Mucosa of descending colon (tissue), 3 donors: Measurements from ENCODE around the gene GALNT4. TPM values are rescaled to one million over a fixed set of nuclear protein-coding genes. Genes with fewer than 3 reads are reported as not detected.

Source experiments
- ATAC-seq: fragments of 200-7000 bp; cut with Tn5 transposase; one replicate; pipeline ENCODE4 v1.9.1; 2020; ENCODE audit warnings: mild to moderate bottlenecking, moderate library complexity
- DNase-seq, 3 donors: peaks; one replicate each; pipeline ENCODE4 v3.0.0-alpha.2; 2020
- H3K36me3 ChIP-seq: fragments of 200-600 bp; one replicate; pipeline ENCODE4 v1.8.0; 2021; ENCODE audit warnings: low read depth, mild to moderate bottlenecking
- H3K4me1 ChIP-seq: fragments of 200-600 bp; one replicate; pipeline ENCODE4 v1.8.0; 2021; ENCODE audit warnings: low read depth, mild to moderate bottlenecking
- H3K4me3 ChIP-seq: fragments of 200-600 bp; one replicate; pipeline ENCODE4 v1.8.0; 2021; ENCODE audit warnings: mild to moderate bottlenecking
- H3K9me3 ChIP-seq: fragments of 200-600 bp; one replicate; pipeline ENCODE4 v1.8.0; 2021; ENCODE audit warnings: mild to moderate bottlenecking
- intact Hi-C, 2 donors: fragments of 100-400 bp; cut with DNase I in 1 of 2; cut with micrococcal nuclease in 1 of 2; formaldehyde crosslinking; loops; one replicate each; pipeline versions ENCODE4 v1.11.0 to v1.11.1; 2022; cut with DNase I, micrococcal nuclease
- long read RNA-seq, 2 donors: library from polyadenylated mRNA; unstranded; transcript quantifications; one replicate each; pipeline ENCODE4 v2.0.0, GENCODE V29; 2019 to 2021
- total RNA-seq, 3 donors: library from RNA; stranded (reverse); fragmentation: NEBNext Ultra II Directional in 2 of 3; extraction: Animal tissue kit (Norgen Biotek cat#: 25700) in 2 of 3; gene quantifications; one replicate each; pipeline versions ENCODE4 v1.2.1 to v1.2.4, GENCODE V29; 2021 to 2023
- TF ChIP-seq, protein P1 (sequence below): fragments of 200-600 bp; IDR thresholded peaks from one replicate; pipeline ENCODE4 v1.8.0; 2022; ENCODE audit warnings: antibody characterized with exemption, mild to moderate bottlenecking
- donor health status: DM: no; HTN: no; CAD: no; lungs with moderate emphysema.
- donor health status: DM: no; HTN: no; CAD: no.
- donor health status: DM: no; HTN: yes; CAD: no.

The GALNT4 gene
- total RNA-seq: 10 to 100 TPM; 19.3 to 49.6 (median 41.9) TPM
- long read RNA-seq, donor 1, full-length matches to known transcripts: 7 of 7 reads
- long read RNA-seq, donor 1, partial matches to known transcripts: 0 of 7 reads
- long read RNA-seq, donor 1, other reads (novel, unspliced or antisense): 0 of 7 reads
- long read RNA-seq, donor 2, full-length matches to known transcripts: 30 of 30 reads
- long read RNA-seq, donor 2, partial matches to known transcripts: 0 of 30 reads
- long read RNA-seq, donor 2, other reads (novel, unspliced or antisense): 0 of 30 reads

- DNase-seq: peak; percentile 91 to 93 (median 93)
- TF ChIP-seq, protein P1, sequence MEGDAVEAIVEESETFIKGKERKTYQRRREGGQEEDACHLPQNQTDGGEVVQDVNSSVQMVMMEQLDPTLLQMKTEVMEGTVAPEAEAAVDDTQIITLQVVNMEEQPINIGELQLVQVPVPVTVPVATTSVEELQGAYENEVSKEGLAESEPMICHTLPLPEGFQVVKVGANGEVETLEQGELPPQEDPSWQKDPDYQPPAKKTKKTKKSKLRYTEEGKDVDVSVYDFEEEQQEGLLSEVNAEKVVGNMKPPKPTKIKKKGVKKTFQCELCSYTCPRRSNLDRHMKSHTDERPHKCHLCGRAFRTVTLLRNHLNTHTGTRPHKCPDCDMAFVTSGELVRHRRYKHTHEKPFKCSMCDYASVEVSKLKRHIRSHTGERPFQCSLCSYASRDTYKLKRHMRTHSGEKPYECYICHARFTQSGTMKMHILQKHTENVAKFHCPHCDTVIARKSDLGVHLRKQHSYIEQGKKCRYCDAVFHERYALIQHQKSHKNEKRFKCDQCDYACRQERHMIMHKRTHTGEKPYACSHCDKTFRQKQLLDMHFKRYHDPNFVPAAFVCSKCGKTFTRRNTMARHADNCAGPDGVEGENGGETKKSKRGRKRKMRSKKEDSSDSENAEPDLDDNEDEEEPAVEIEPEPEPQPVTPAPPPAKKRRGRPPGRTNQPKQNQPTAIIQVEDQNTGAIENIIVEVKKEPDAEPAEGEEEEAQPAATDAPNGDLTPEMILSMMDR: peak; percentile 28
- Histone ChIP-seq H3K4me3 (peak within 1 kb of the TSS; percentile 82), H3K4me1 (peaks cover 14% of the 10 kb centered on the region), H3K9me3 (no peaks in the 10 kb centered on the region), H3K36me3 (no peaks in the 10 kb centered on the region)
- ATAC-seq: peak; percentile 88
- intact Hi-C loops: loop anchor here in 1 of 2 donors (10.0 kb wide), 2 partner anchors 50 to 470 kb away; no protein-coding TSS in a partner anchor
Measured at GRCh38 chr12:89524541-89525304, at the start of gene GALNT4. Gene GALNT4 (minus strand): TSS chr12:89524796. CDS start chr12:89524549, 247 bp downstream.

DNA sequence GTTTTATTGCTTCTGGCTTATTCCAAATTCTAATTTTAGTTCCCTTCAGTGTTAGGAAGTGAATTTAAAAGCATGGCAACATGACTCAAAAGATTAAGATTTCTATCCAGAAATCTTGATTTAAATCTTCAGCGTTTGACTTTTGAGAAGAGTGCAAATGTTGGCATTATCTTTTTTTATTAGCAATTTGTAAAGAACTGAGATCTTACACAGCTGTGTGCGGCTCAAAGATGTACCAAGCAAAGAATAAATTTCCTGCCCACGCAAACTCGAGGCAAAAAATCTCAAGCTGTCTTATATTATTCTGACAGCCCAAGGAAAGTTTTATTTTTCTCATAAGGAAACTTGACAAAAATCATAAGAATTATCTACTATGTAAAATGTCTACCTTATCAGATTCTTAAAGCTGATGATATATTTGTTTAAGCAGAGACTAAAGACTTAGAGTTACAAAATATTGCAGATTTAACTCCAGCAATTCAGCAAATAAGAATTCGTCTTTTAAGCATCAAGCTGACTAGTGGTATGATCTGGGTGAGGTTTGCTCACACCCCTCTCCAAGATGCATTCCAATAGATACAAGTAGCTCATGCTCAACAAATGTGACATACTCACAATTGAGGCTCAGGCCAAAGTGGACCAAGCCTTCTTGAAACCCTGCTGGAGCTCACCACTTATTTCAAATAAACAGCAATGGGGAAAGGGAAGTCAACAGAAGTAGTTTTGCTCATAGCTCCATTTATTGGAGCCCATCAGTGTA lies 48.6 kb upstream of the GALNT4 start:
- DNase-seq: no peak
- no peak overlapping the region for H3K4me3 ChIP-seq
- no peaks in the 10 kb centered on the region for H3K36me3 ChIP-seq
- H3K9me3 ChIP-seq: no peaks in the 10 kb centered on the region
- TF ChIP-seq, protein P1: no peak
- H3K4me1 ChIP-seq: no peaks in the 10 kb centered on the region
- intact Hi-C loops: no loop called here
- no peak for ATAC-seq

DNA sequence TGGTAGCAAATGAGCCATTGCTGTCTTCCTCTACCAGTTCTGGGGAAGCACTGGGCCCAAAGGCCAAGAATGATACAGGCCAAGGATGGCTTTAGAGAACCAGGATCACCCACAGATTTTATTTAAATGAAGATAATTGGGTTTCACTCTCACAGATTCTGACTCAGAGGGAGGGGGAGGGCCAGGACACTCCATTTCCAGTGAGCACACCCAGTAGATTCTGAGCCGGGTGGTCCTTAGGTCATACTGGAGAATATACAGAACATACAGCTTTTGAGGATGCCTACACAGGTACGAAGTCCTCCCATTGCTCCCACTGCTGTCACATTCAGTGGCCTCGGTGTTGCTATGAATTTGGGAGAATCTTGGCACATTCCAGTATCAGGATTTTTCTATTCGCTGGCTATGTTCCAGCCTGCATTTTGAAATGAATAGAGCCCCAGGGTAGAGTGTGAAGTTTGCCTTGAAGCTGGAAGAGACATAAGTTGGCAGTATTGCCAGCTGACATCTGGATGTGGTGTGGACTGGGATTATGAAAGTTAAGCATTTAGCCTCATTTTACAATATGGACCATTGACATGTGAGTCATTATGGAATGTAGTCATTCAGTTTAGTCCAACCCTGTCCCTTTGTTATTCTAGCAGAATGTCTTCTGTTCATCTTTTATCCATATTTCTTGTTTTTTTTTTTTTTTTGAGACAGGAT lies 47.0 kb upstream of the GALNT4 start:
- DNase-seq: no peak
- no peak overlapping the region for H3K4me3 ChIP-seq
- H3K9me3 ChIP-seq: no peaks in the 10 kb centered on the region
- TF ChIP-seq, protein P1: no peak
- intact Hi-C loops: no loop called here
- ATAC-seq: no peak
- no peaks in the 10 kb centered on the region for H3K4me1 ChIP-seq
- no peaks in the 10 kb centered on the region for H3K36me3 ChIP-seq

- H3K4me3 ChIP-seq: no peak overlapping the region
- H3K36me3 ChIP-seq: no peaks in the 10 kb centered on the region
- DNase-seq (no peak), ATAC-seq (no peak)
- TF ChIP-seq, protein P1: no peak
- intact Hi-C loops: no loop called here
- H3K4me1 ChIP-seq: no peaks in the 10 kb centered on the region
- H3K9me3 ChIP-seq: no peaks in the 10 kb centered on the region
Measured at GRCh38 chr12:89568484-89568883, 43.9 kb upstream of the GALNT4 start.

- ATAC-seq: no peak
- intact Hi-C loops: no loop called here
- DNase-seq: no peak
- Histone ChIP-seq H3K4me1 (no peaks in the 10 kb centered on the region), H3K4me3 (no peak overlapping the region), H3K9me3 (no peaks in the 10 kb centered on the region), H3K36me3 (no peaks in the 10 kb centered on the region)
- TF ChIP-seq, protein P1: no peak
Measured at GRCh38 chr12:89567691-89568239, 43.2 kb upstream of the GALNT4 start.
